NT2/D1 (cell line): ENCODE results near the gene FAM234B.

Experiments
- DNase-seq: peaks from one replicate; pipeline ENCODE4 v3.0.0-alpha.2; 2011; ENCODE audit warnings: low read depth, low spot score
- H3K27me3 ChIP-seq: 2 replicates; pipeline ENCODE4 v1.6.0; 2011; ENCODE audit warnings: mild to moderate bottlenecking; ENCODE audit not compliant: insufficient read length, insufficient read depth
- H3K36me3 ChIP-seq: 2 replicates; pipeline ENCODE4 v1.6.1; 2011; ENCODE audit warnings: mild to moderate bottlenecking, low read length, mixed read lengths; ENCODE audit not compliant: insufficient read depth, insufficient read length
- H3K4me1 ChIP-seq: 2 replicates; pipeline ENCODE4 v1.5.1; 2011; ENCODE audit not compliant: insufficient read depth, insufficient read length
- H3K4me3 ChIP-seq: 2 replicates; pipeline ENCODE4 v1.5.1; 2011; ENCODE audit warnings: low read depth; ENCODE audit not compliant: insufficient read length
- H3K9ac ChIP-seq: 2 replicates; pipeline ENCODE4 v1.6.0; 2011; ENCODE audit warnings: low read depth; ENCODE audit not compliant: insufficient read length
- H3K9me3 ChIP-seq: 2 replicates; pipeline ENCODE4 v1.5.1; 2011; ENCODE audit warnings: mild to moderate bottlenecking, low read length; ENCODE audit not compliant: insufficient read depth
- SUZ12 ChIP-seq: IDR thresholded peaks from 2 replicates; pipeline ENCODE4 v1.6.1; 2011; ENCODE audit not compliant: insufficient read length, insufficient read depth; ENCODE audit errors: extremely low read depth
- YY1 ChIP-seq: IDR thresholded peaks from 2 replicates; pipeline ENCODE4 v1.6.1; 2011; ENCODE audit not compliant: insufficient read length, insufficient read depth
- ZNF274 ChIP-seq: IDR thresholded peaks from 2 replicates; pipeline ENCODE4 v1.6.1; 2011; ENCODE audit warnings: mild to moderate bottlenecking, low read depth, low read length

Gene FAM234B

GRCh38 chr12:13023811-13024530 is 20.2 kb upstream of the FAM234B start:
- H3K9ac ChIP-seq, result no peak overlapping the region
- peak; percentile 82 for DNase-seq

GRCh38 chr12:13024531-13024916 is 19.7 kb upstream of the FAM234B start:
- no peak overlapping the region for H3K4me3 ChIP-seq
- TF ChIP-seq ZNF274 (no peak), YY1 (no peak), SUZ12 (no peak)
- DNase-seq, result no peak
- H3K27me3 ChIP-seq, result no peaks in the 10 kb centered on the region
- H3K9ac ChIP-seq, result no peak overlapping the region
- no peaks in the 10 kb centered on the region for H3K36me3 ChIP-seq
- no peaks in the 10 kb centered on the region for H3K9me3 ChIP-seq
- no peaks in the 10 kb centered on the region for H3K4me1 ChIP-seq

More at GRCh38 chr12:13023811-13024530, 20.2 kb upstream of the FAM234B start:
- TF ChIP-seq YY1, result no peak
- no peak for TF ChIP-seq ZNF274
- no peak for TF ChIP-seq SUZ12
- H3K36me3 ChIP-seq, result no peaks in the 10 kb centered on the region
- H3K4me1 ChIP-seq, result no peaks in the 10 kb centered on the region
- H3K27me3 ChIP-seq, result no peaks in the 10 kb centered on the region
- H3K9me3 ChIP-seq, result no peaks in the 10 kb centered on the region
- H3K4me3 ChIP-seq, result no peak overlapping the region

- Histone ChIP-seq H3K9ac (no peak overlapping the region), H3K4me3 (no peak overlapping the region), H3K27me3 (no peaks in the 10 kb centered on the region), H3K9me3 (no peaks in the 10 kb centered on the region; the same call in 1 of the 2 replicates), H3K36me3 (no peaks in the 10 kb centered on the region), H3K4me1 (no peaks in the 10 kb centered on the region)
- DNase-seq, result no peak
- TF ChIP-seq SUZ12, result no peak
- TF ChIP-seq YY1, result no peak
- TF ChIP-seq ZNF274, result no peak
Measured at GRCh38 chr12:13026286-13026685, 17.9 kb upstream of the FAM234B start.

- DNase-seq, result no peak
- no peak overlapping the region for H3K9ac ChIP-seq
- TF ChIP-seq YY1, result no peak
- no peak for TF ChIP-seq SUZ12
- TF ChIP-seq ZNF274, result no peak
- H3K36me3 ChIP-seq, result no peaks in the 10 kb centered on the region
- H3K4me3 ChIP-seq, result no peak overlapping the region
- peaks cover 7% of the 10 kb centered on the region for H3K9me3 ChIP-seq
- no peaks in the 10 kb centered on the region for H3K4me1 ChIP-seq
- H3K27me3 ChIP-seq, result no peaks in the 10 kb centered on the region
Measured at GRCh38 chr12:13027032-13027431, 17.1 kb upstream of the FAM234B start.

GRCh38 chr12:13027508-13027907 is 16.7 kb upstream of the FAM234B start:
- Histone ChIP-seq H3K36me3 (no peaks in the 10 kb centered on the region), H3K4me1 (no peaks in the 10 kb centered on the region), H3K27me3 (no peaks in the 10 kb centered on the region), H3K4me3 (no peak overlapping the region), H3K9ac (no peak overlapping the region), H3K9me3 (peaks cover 9% of the 10 kb centered on the region)
- no peak for DNase-seq
- no peak for TF ChIP-seq YY1
- TF ChIP-seq ZNF274, result no peak
- TF ChIP-seq SUZ12, result no peak

GRCh38 chr12:13028825-13029570 is 15.2 kb upstream of the FAM234B start:
- Histone ChIP-seq H3K9me3 (peaks cover 9% of the 10 kb centered on the region), H3K9ac (no peak overlapping the region), H3K4me1 (no peaks in the 10 kb centered on the region), H3K36me3 (no peaks in the 10 kb centered on the region), H3K27me3 (no peaks in the 10 kb centered on the region), H3K4me3 (no peak overlapping the region)
- DNase-seq, result no peak
- TF ChIP-seq ZNF274, result no peak
- no peak for TF ChIP-seq YY1
- TF ChIP-seq SUZ12, result no peak
